IMR-90 (cell line): ENCODE measurements around the gene SLC6A4. TPM values are rescaled to one million over a fixed set of nuclear protein-coding genes. Genes with fewer than 3 reads are reported as not detected.

ENCODE experiments used
- ATAC-seq: fragments of 200-7000 bp; cut with Tn5 transposase; 2 replicates; pipeline ENCODE4 v1.9.1; 2020; ENCODE audit warnings: low read depth, mild to moderate bottlenecking, moderate library complexity
- BruUV-seq: library from RNA; stranded (reverse); fragments of 400-500 nt; replicated peaks from 2 replicates; lab custom pipeline; 2021; lab: Mats Ljungman, UMichigan
- CTCF ChIA-PET: fragments of 300-600 bp; formaldehyde crosslinking; extraction: SDS; loops from one replicate; lab custom pipeline; 2021; ENCODE audit warnings: antibody characterized with exemption; lab: Yijun Ruan, JAX
- POLR2A ChIA-PET: fragments of 300-600 bp; sonication (Branson Sonifier 250); formaldehyde crosslinking; loops from one replicate; lab custom pipeline; 2022; ENCODE audit warnings: antibody characterized with exemption; ENCODE audit not compliant: unreplicated experiment; lab: Charles Lee
- DNase-seq: peaks from one replicate; pipeline ENCODE4 v3.0.0; 2013
- H2AFZ ChIP-seq: replicated peaks from 2 replicates; pipeline ENCODE3; 2013; ENCODE audit warnings: low read length, mild to moderate bottlenecking; ENCODE audit not compliant: poor library complexity
- H2AK5ac ChIP-seq: 2 replicates; pipeline ENCODE4 v1.6.1; 2013; ENCODE audit warnings: low read depth, low read length, inconsistent platforms
- H2AK9ac ChIP-seq: replicated peaks from 2 replicates; pipeline ENCODE3; 2013; ENCODE audit warnings: mild to moderate bottlenecking, low read depth, low read length, moderate library complexity; ENCODE audit not compliant: poor library complexity
- H2BK120ac ChIP-seq: 2 replicates; pipeline ENCODE4 v1.6.1; 2013; ENCODE audit warnings: low read depth, low read length, inconsistent platforms
- H2BK15ac ChIP-seq: 3 replicates; pipeline ENCODE4 v1.6.1; 2013; ENCODE audit warnings: low read depth, low read length, inconsistent platforms
- H2BK20ac ChIP-seq: 2 replicates; pipeline ENCODE4 v1.6.1; 2013; ENCODE audit warnings: low read depth, mild to moderate bottlenecking, inconsistent platforms, low read length, moderate library complexity
- H2BK5ac ChIP-seq: 2 replicates; pipeline ENCODE4 v1.6.1; 2013; ENCODE audit warnings: mild to moderate bottlenecking, low read depth, low read length, inconsistent platforms; ENCODE audit not compliant: poor library complexity, severe bottlenecking
- H3K14ac ChIP-seq: replicated peaks from 2 replicates; pipeline ENCODE4 v1.6.1; 2013; ENCODE audit warnings: low read depth, low read length, inconsistent platforms
- H3K18ac ChIP-seq: 2 replicates; pipeline ENCODE4 v1.6.1; 2013; ENCODE audit warnings: low read depth, low read length, control low read depth
- H3K23ac ChIP-seq: 2 replicates; pipeline ENCODE4 v1.6.1; 2013; ENCODE audit warnings: low read depth, low read length, inconsistent platforms
- H3K27ac ChIP-seq: 2 replicates; pipeline ENCODE4 v1.5.1; 2013; ENCODE audit warnings: mild to moderate bottlenecking, control low read depth, low read length; ENCODE audit not compliant: insufficient read depth
- H3K27me3 ChIP-seq: 2 replicates; pipeline ENCODE4 v1.6.1; 2013; ENCODE audit warnings: low read length; ENCODE audit not compliant: control insufficient read depth, insufficient read depth
- H3K36me3 ChIP-seq: 2 replicates; pipeline ENCODE4 v1.6.1; 2013; ENCODE audit warnings: low read length, mixed read lengths; ENCODE audit not compliant: control insufficient read depth, insufficient read depth
- H3K4ac ChIP-seq: 2 replicates; pipeline ENCODE4 v1.6.1; 2013; ENCODE audit warnings: low read depth, low read length, inconsistent platforms
- H3K4me1 ChIP-seq: 2 replicates; pipeline ENCODE4 v1.6.1; 2013; ENCODE audit warnings: low read length, mixed read lengths; ENCODE audit not compliant: control insufficient read depth, insufficient read depth
- H3K4me2 ChIP-seq: 2 replicates; pipeline ENCODE4 v1.6.1; 2013; ENCODE audit warnings: low read depth, mild to moderate bottlenecking, control low read depth, low read length, moderate library complexity
- H3K4me3 ChIP-seq: 2 replicates; pipeline ENCODE4 v1.5.1; 2013; ENCODE audit warnings: low read depth, mild to moderate bottlenecking, control low read depth, low read length, moderate library complexity; ENCODE audit not compliant: insufficient read depth
- H3K56ac ChIP-seq: 2 replicates; pipeline ENCODE4 v1.6.1; 2013; ENCODE audit warnings: low read length, inconsistent platforms; ENCODE audit not compliant: insufficient read depth; ENCODE audit errors: extremely low read depth
- H3K79me1 ChIP-seq, 2 experiments: 2 replicates each; pipeline ENCODE4 v1.6.1; 2013; ENCODE audit warnings: low read length in 2 of 2, inconsistent platforms in 1 of 2, low read depth in 1 of 2
- H3K9ac ChIP-seq: 2 replicates; pipeline ENCODE4 v1.6.1; 2013; ENCODE audit warnings: low read depth, low read length, control low read depth
- H3K9me1 ChIP-seq: 2 replicates; pipeline ENCODE4 v1.6.1; 2013; ENCODE audit warnings: low read length, inconsistent platforms; ENCODE audit not compliant: insufficient read depth
- H3K9me3 ChIP-seq: 2 replicates; pipeline ENCODE4 v1.6.1; 2013; ENCODE audit warnings: low read length; ENCODE audit not compliant: control insufficient read depth, insufficient read depth
- H4K20me1 ChIP-seq: 2 replicates; pipeline ENCODE4 v1.6.1; 2013; ENCODE audit warnings: low read length, inconsistent platforms; ENCODE audit not compliant: insufficient read depth
- H4K5ac ChIP-seq: 2 replicates; pipeline ENCODE4 v1.6.1; 2013; ENCODE audit warnings: mild to moderate bottlenecking, low read depth, low read length, control low read depth
- H4K8ac ChIP-seq, 2 experiments: 2 replicates each; pipeline ENCODE4 v1.6.1; 2013; ENCODE audit warnings: low read depth in 2 of 2, low read length in 2 of 2, control low read depth in 1 of 2, inconsistent platforms in 1 of 2
- H4K91ac ChIP-seq: 2 replicates; pipeline ENCODE4 v1.6.1; 2013; ENCODE audit warnings: low read depth, low read length, inconsistent platforms; ENCODE audit not compliant: insufficient read depth
- BHLHE40 ChIP-seq: fragments of 150-350 bp; IDR thresholded peaks from 2 replicates; pipeline ENCODE4 v1.6.1; 2016; ENCODE audit warnings: mild to moderate bottlenecking, low read depth, low read length
- CHD1 ChIP-seq: IDR thresholded peaks from 2 replicates; pipeline ENCODE4 v1.6.1; 2012; ENCODE audit warnings: low read depth, low read length, improper control_type of control experiment
- MAFK ChIP-seq: IDR thresholded peaks from 2 replicates; pipeline ENCODE4 v1.6.1; 2012; ENCODE audit warnings: low read depth, low read length, improper control_type of control experiment
- MXI1 ChIP-seq: IDR thresholded peaks from 2 replicates; pipeline ENCODE4 v1.6.1; 2012; ENCODE audit warnings: low read depth, mild to moderate bottlenecking, low read length, moderate library complexity, borderline replicate concordance
- WGBS, 2 experiments: methylation state at CpG; one replicate each; pipeline versions ENCODE4 v1.1.5 to v1.1.7; 2013; ENCODE audit warnings: missing lambda C conversion rate in 2 of 2; ENCODE audit not compliant: insufficient read length in 1 of 2; ENCODE audit errors: extremely low coverage in 2 of 2; 5-methylcytosine and 5-hydroxymethylcytosine counted together
- dilution Hi-C: fragments of 300-500 bp; cut with HindIII; formaldehyde crosslinking; loops from one replicate; pipeline ENCODE4 v1.14.3; 2018; ENCODE audit warnings: low sequenced_read_pairs; ENCODE audit not compliant: unreplicated experiment
- in situ Hi-C: fragments of 300-500 bp; cut with MboI; formaldehyde crosslinking; loops from 3 replicates; pipeline ENCODE4 v1.14.3; 2019; ENCODE audit warnings: low sequenced_read_pairs, inconsistent platforms, mixed read lengths
- intact Hi-C: fragments of 100-400 bp; cut with micrococcal nuclease; formaldehyde crosslinking; loops from 2 replicates; pipeline ENCODE4 v1.10.0; 2022
- polyA plus RNA-seq, 3 experiments: library from polyadenylated mRNA; depleted of rRNA; stranded (reverse); fragments of >200 nt; gene quantifications; 2 replicates each; pipeline ENCODE4 v1.2.3, GENCODE V29; 2012; ENCODE audit warnings: low replicate concordance in 1 of 3
- total RNA-seq: library from RNA; depleted of rRNA; stranded (reverse); fragments of >200 nt; gene quantifications from 2 replicates; pipeline ENCODE4 v1.2.3, GENCODE V29; 2012
- TF ChIP-seq, protein P1 (sequence below): conservative IDR thresholded peaks from 2 replicates; pipeline ENCODE4 v1.5.1; 2012; ENCODE audit warnings: mild to moderate bottlenecking, low read depth, low read length, improper control_type of control experiment

The SLC6A4 gene
- total and polyA plus RNA-seq, 2 of the 4 experiments (the other 2 are of a cell fraction) = under 0.01 TPM; not detected in 1

DNA sequence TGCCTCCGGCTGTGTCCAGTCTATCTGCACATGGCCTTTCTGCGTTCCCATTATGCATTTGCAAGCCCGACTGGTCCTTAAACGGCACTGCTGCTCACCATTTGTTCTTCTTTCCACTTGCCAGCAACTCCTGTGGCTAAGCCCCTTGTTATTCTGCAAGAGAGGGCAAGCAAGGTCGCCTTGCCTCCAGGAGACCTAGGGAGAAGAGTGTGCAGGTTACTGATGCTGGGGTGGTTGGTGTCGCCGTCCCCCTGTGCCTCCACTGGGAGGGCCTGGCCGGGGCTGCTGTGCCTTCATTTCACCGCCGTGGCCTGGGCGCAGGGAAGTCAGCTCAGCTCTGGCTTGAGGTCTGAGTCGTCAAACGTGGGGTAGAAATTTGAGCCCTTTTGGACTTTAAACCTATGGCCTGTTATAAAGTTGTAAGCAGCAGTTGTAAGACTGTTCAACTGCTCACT, 12.7 kb downstream of the SLC6A4 start:
- H4K5ac ChIP-seq = no peak overlapping the region
- no peak overlapping the region for H3K14ac ChIP-seq
- no peak overlapping the region for H2BK20ac ChIP-seq
- H3K18ac ChIP-seq = no peak overlapping the region
- no peaks in the 10 kb centered on the region for H3K9me3 ChIP-seq
- no peak overlapping the region for H2AFZ ChIP-seq
- no peak overlapping the region for H4K8ac ChIP-seq
- H3K23ac ChIP-seq = no peak overlapping the region
- dilution Hi-C loops (no loop called here), intact Hi-C loops (no loop called here), in situ Hi-C loops (no loop called here)
- H3K56ac ChIP-seq = no peak overlapping the region
- CTCF ChIA-PET = no interaction called here
- no peak overlapping the region for H4K91ac ChIP-seq
- 85% methylated on average over 3 of the region's 13 CpGs; no CpG with 5 or more reads in 1 of the 2 experiments for whole genome bisulfite sequencing, 2 experiments
- H2AK9ac ChIP-seq = peak overlapping the region; percentile 35
- no peak overlapping the region for H2BK5ac ChIP-seq
- H3K4me3 ChIP-seq = no peak overlapping the region
- no peak overlapping the region for H2BK15ac ChIP-seq
- H3K4me2 ChIP-seq = no peak overlapping the region
- no peak for ATAC-seq
- no peak overlapping the region for H2BK120ac ChIP-seq
- no peak for DNase-seq
- no peaks in the 10 kb centered on the region for H3K4me1 ChIP-seq
- H3K27me3 ChIP-seq = peaks cover 53% of the 10 kb centered on the region
- TF ChIP-seq MAFK (no peak), MXI1 (no peak), CHD1 (no peak), BHLHE40 (no peak)
- TF ChIP-seq, protein P1, sequence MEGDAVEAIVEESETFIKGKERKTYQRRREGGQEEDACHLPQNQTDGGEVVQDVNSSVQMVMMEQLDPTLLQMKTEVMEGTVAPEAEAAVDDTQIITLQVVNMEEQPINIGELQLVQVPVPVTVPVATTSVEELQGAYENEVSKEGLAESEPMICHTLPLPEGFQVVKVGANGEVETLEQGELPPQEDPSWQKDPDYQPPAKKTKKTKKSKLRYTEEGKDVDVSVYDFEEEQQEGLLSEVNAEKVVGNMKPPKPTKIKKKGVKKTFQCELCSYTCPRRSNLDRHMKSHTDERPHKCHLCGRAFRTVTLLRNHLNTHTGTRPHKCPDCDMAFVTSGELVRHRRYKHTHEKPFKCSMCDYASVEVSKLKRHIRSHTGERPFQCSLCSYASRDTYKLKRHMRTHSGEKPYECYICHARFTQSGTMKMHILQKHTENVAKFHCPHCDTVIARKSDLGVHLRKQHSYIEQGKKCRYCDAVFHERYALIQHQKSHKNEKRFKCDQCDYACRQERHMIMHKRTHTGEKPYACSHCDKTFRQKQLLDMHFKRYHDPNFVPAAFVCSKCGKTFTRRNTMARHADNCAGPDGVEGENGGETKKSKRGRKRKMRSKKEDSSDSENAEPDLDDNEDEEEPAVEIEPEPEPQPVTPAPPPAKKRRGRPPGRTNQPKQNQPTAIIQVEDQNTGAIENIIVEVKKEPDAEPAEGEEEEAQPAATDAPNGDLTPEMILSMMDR = no peak
- no peak overlapping the region for H2AK5ac ChIP-seq
- no peaks in the 10 kb centered on the region for H3K36me3 ChIP-seq
- no peaks in the 10 kb centered on the region for H4K20me1 ChIP-seq
- POLR2A ChIA-PET = no interaction called here
- BruUV-seq = no TSS peak
- H3K9ac ChIP-seq = no peak overlapping the region
- H3K9me1 ChIP-seq = 0 out of 2 replicates have a peak, but pooled peaks cover 3% of the 10 kb centered on the region
- no peak overlapping the region for H3K4ac ChIP-seq
- H3K79me1 ChIP-seq = no peaks in the 10 kb centered on the region
- no peak overlapping the region for H3K27ac ChIP-seq
